Measurements from ENCODE around the gene MIPEP.

GRCh38 chr13:23852351-23852750 lies 36.8 kb downstream of the MIPEP start:
- TF ChIP-seq, protein P1, sequence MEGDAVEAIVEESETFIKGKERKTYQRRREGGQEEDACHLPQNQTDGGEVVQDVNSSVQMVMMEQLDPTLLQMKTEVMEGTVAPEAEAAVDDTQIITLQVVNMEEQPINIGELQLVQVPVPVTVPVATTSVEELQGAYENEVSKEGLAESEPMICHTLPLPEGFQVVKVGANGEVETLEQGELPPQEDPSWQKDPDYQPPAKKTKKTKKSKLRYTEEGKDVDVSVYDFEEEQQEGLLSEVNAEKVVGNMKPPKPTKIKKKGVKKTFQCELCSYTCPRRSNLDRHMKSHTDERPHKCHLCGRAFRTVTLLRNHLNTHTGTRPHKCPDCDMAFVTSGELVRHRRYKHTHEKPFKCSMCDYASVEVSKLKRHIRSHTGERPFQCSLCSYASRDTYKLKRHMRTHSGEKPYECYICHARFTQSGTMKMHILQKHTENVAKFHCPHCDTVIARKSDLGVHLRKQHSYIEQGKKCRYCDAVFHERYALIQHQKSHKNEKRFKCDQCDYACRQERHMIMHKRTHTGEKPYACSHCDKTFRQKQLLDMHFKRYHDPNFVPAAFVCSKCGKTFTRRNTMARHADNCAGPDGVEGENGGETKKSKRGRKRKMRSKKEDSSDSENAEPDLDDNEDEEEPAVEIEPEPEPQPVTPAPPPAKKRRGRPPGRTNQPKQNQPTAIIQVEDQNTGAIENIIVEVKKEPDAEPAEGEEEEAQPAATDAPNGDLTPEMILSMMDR (conservative IDR thresholded peaks at IDR 0.05) = no peak
- TF ChIP-seq EZH2 (IDR thresholded peaks at IDR 0.05; ENCODE audit: low read depth) = no peak

All from PC-9 (cell line).